T-helper 9 cell (primary cell): ENCODE measurements around the gene TSR3.
A peak's percentile ranks its signal among the peaks of the same experiment; 100 is the strongest.

Experiments
- DNase-seq: peaks from one replicate; pipeline ENCODE4 v3.0.0-alpha.2; 2020
- total RNA-seq, 2 donors: gene quantifications; one replicate each; lab custom pipeline; 2026; lab: John Stamatoyannopoulos, UW

TSR3 gene
- total RNA-seq, result 24.1 to 40.6 reads per million in 2 donors

DNA sequence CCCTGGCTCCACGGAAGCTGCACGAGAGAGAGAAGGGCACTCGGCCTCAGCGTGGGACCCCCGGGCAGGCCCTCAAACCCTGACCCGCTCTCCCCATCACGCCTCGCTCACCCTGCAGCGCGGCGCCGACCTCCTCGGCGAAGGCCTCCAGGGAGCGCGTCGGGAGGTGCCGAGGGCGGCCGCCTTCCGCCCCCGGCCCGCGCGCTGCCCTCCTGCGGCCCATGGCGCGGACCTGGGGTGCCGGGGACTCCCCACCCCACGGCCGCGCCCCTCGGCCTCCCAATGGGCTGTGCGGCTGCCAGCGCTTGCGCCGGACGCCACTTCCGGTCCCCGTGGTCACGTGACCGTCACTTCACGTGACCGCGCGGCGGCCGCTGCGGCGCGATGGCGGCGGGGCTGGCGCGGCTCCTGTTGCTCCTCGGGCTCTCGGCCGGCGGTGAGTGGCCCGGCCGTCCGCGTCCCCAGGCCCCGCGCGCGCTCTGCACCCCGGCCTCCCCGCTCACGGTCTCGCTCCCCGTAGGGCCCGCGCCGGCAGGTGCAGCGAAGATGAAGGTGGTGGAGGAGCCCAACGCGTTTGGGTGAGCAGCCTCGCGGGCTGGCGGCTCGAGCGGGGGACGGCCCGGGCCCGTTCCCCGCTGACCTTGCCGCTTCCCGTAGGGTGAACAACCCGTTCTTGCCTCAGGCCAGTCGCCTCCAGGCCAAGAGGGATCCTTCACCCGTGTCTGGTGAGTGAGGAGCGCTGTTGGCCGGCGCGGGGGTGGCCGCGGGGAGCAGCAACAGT lies at the start of gene TSR3, which contains the start of gene GNPTG:
TSS of gene TSR3 (minus strand) at position 297 of the 781 bp plus-strand sequence. CDS start at position 223, 74 bp downstream.
TSS of gene GNPTG (plus strand) at position 350 of the 781 bp plus-strand sequence. CDS start at position 385, 35 bp downstream.
- peak; percentile 78 for DNase-seq

- DNase-seq, result no peak
Measured at GRCh38 chr16:1401061-1401757, 49.5 kb upstream of the TSR3 start.

DNA sequence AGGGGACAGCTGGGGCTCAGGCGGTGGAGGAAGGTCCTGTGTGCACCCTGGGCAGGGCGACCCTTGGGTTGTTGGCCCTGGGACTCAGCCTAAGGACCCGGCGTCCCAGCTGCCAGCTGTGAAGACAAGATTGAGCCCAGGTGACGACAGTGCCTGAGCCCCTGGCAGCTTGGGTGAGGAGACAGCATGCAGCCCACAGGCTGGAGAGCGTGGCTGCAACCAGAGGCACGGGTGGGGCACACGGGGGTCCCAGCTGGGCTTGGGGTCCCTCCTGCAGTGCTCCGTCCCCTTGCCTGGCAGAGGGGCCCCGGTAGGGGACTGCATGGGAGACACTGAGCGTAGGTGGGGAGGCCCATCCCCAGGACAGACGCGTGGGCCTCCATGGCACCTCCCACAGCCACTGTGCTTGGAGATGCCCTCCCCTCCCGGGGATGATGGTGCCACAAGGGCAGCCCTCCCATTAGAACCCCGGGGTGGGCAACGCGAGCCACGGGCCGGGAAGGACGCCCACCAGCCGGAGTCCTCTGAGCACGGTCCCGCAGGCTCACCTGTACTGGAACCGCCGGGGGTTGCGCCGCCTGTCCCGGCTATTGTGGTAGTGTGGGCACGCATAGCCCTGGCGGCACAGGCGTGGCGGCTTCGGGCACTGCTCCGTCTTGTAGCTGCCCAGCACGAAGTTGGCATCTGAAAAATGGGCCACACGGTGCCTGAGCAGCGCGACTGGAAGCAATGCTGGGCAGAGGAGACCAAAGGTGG lies 47.3 kb upstream of the TSR3 start:
- DNase-seq, result no peak

GRCh38 chr16:1398351-1398750 lies 46.7 kb upstream of the TSR3 start:
- no peak for DNase-seq

DNA sequence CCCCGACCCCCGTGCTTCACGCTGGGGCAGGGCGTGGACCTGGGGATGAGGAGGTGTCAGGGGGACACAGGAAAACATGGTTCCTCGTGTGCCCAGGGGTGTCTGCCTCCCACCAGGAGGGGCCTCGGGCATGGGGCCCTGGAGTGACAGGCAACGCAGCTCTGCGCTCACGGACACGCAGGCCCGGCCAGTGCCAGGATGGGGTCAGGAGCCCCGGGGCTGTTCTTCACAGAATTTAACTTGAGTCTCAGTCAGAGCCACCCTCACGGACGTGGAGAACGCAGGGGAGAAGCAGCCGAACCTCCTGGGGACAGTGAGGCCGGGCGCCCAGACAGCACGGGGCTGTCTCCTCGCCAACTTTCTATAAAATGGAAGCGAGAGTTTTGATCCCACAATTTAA lies 46.1 kb upstream of the TSR3 start:
- no peak for DNase-seq

DNA sequence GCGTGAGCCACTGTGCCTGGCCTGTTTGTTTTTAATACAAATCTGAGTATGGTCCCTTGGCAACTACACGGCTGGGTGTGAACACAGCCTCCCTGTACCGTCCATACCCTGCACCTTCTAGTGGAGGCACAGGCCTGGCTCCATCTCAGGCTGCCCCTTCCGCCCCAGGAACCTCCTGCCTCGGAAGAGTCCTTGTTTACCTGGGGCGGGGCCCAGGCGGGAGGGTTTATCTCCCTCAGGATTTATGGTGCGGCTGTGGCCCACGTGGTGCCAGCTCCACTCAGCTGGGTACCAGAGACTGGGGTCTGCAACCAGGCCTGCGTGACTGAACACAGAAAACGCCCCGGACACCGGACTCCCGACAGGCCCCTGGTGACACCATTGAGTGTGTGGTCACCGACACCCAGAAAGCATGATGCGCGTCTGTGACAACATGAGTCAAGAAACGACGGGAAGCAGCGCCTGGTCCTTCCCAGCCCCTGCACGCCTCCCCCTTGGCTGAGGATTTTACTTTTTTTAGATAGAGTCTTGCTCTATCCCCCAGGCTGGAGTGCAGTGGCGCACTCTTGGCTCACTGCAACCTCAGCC lies 43.9 kb upstream of the TSR3 start:
- DNase-seq, result no peak

- no peak for DNase-seq
Measured at GRCh38 chr16:1394367-1394951, 42.8 kb upstream of the TSR3 start.

GRCh38 chr16:1393613-1394176 lies 42.0 kb upstream of the TSR3 start:
- DNase-seq, result no peak

- DNase-seq, result no peak
Measured at GRCh38 chr16:1392826-1393225, 41.1 kb upstream of the TSR3 start.

GRCh38 chr16:1390239-1390779 lies 38.6 kb upstream of the TSR3 start:
- DNase-seq, result no peak

DNA sequence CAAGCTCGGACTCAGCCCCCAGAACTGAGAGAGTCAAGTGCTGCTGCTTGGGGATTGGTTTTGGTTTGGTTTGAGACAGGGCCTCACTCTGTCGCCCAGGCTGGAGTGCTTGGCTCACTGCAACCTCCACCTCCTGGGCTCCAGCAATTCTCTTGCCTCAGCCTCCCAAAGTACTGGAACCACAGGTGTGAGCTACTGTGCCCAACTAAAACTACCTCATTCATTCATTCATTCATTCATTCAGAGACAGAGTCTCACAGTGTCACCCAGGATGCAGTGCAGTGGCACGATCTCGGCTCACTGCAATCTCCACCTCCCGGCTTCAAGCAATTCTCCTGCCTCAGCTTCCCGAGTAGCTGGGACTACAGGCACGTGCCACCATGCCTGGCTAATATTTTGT lies 38.1 kb upstream of the TSR3 start:
- no peak for DNase-seq

DNA sequence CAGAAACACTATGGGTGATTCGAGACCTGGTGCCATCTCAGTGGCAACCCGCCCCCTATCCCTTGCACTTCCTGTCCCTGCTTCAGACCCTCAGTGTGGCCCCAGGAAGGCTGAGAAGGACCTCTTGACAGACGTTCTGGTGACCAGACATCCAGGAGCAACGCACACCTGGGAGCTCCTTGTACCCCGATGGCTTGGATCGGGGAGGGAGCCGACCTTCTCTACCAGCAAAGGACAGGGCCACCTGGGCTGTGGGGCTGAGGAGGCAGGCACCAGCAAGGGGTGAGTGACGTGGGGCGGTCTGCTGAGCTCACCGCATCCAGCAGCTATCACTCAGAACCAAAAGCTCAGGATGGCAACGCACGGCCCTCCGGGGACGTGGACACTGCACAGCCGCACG lies 35.7 kb upstream of the TSR3 start:
- DNase-seq, result no peak

- no peak for DNase-seq
Measured at GRCh38 chr16:1385232-1385631, 33.6 kb upstream of the TSR3 start.

DNA sequence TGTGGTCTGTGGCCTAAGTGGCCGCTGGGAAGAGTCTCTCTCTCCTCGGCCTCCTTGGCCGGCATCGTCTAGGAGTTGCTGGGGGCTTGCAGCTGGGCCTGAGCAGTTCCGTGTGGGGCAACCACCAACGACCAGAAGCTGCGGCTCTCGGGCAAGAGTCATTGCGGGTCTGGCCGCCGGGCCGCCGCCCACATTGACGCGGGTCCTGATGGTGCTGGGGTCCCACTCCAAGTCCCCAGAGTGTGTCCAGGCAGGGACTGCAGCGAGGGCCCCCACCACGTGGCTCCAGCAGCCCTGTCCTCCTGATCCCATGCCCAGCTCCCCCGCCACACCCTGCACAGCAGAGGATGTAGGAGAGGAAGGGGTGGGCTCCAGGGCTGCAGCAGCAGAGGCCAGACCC lies 31.9 kb upstream of the TSR3 start:
- DNase-seq, result no peak

DNA sequence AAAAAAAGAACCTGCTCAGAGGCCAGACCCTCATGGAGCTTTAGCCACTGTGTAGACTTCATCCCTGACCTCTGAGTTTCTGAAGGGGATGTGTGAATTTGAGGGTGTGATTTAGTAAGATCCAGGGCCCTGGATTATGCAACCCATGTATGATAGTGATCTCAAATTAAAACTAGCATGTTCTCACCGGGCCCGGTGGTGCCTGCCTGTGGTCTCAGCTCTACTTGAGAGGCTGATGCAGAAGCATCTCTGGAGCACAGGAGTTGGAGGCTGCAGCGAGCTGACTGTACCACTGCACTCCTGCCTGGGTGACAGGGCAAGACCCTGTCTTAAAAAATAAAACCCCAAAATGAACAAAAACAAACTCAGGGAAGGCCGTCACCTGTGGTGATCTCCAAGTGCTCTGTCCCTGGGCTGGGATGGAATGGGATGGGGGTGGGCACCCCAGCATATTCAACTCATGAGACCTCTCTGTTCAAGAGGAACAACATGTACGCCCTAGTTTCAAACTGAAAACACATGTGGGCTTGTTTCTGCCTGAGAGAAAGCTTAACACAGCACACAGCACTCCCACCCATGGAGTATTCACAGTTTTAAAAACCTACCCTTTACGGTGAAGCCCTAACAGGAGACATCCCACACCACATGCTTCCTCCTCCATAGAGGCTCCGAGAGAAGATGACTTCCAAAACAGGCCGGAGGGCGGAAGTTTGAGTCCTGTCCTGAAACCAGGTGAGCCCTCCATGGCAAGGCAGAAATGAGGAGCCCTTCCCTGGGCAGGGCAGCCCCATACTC lies 30.1 kb upstream of the TSR3 start:
- DNase-seq, result no peak

GRCh38 chr16:1380195-1380594 lies 28.5 kb upstream of the TSR3 start:
- DNase-seq, result no peak

DNA sequence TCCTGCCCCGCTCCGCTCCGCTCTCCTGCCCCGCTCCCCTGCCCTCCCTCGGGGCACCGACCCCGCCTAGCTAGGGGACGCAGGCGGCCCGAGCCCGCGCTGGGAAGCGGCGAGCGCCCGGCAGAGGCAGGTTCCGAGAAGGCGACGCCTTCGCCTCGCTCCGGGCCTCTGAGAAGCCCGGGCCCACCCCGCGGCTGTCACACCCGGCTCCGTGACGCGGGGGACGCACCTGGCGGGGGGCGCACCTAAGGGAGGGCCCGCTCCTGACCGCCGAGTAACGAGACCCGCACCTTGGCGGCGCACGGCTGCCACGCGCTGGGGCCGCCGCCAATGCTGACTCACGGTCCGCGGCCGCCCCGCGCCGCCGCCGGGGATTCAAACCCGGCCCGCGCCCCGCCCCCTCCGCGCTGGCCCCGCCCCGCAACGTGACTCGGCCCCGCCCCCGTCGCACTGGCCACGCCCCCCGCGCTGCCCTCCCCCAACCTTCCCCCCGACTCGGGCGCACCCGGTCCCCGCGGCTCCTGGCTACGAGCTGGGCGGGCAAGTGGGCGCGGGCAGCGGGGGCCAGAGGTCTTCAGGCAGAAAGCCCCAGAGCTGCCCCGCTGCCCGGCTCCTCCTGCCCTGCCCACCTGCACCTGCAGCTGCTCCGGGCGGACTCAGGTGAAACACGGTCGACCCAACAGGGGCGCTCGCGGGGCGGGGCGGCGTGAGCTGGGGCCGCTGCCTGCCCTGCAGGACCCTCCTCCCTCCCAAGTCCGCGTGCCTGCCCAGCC lies 27.8 kb upstream of the TSR3 start:
- DNase-seq, result peak; percentile 69

- DNase-seq, result peak; percentile 54
Measured at GRCh38 chr16:1378804-1379303, 27.2 kb upstream of the TSR3 start.

DNA sequence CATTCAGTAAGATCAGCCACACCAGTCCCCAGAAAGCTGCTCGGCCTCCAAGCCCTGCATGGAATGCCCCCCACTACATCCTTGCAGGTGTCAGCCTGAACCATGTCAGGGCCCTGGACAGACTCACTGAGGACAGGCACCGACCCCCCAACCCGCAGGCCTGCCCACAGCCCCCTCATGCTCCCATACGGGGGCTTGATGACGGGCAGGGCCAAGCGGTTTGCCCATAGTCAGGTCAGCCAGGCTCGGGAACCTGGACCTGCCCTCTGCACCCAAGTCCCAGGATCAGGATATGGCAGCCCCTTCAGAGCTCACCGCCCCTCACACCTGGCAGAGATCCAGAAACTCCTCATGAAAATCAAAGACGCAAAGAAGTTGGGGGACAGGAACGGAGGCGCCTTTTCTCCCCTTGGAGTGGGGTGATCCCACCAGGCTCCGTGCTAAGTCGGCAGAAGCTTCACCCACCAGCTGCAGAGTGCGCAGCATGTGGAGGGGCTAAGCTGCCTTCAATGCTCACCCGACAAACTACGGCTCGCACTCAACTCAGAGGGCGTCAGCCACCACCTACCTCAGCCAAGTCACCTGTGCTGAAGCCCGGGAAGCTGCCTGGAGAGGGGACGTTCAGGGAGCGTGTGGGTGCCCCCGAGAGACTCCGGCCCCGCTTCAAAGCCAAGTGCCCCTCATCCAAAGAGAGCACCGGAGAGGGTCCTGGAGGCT lies 26.6 kb upstream of the TSR3 start:
- no peak for DNase-seq
